Activated CD8-positive, alpha-beta memory T cell treated with anti-CD3 and anti-CD28 coated beads for 1 hour (primary cell): ENCODE results near the gene PCDHGA4.
"Not testable (repeated sequence)": the region's sequence is repeated elsewhere in the genome, so short reads cannot be mapped to it uniquely, and the experiment has no call there.

Source experiments
- DNase-seq, 2 donors: peaks; one replicate each; pipeline ENCODE4 v3.0.0-alpha.2; 2020; ENCODE audit warnings: low read depth in 1 of 2; ENCODE audit errors: extremely low read depth in 1 of 2

PCDHGA4 gene

GRCh38 chr5:141346017-141346416 lies 8.8 kb upstream of the PCDHGA4 start:
- DNase-seq = not testable (repeated sequence)

- no peak for DNase-seq
Observed at GRCh38 chr5:141349917-141350619, 4.8 kb upstream of the PCDHGA4 start, which contains the start of gene PCDHGB1. Gene PCDHGB1, plus strand, starts transcription at chr5:141350099. Its CDS starts 162 bp downstream, at chr5:141350261.

GRCh38 chr5:141351591-141351990 lies 3.2 kb upstream of the PCDHGA4 start:
- no peak for DNase-seq

- DNase-seq = no peak
Observed at GRCh38 chr5:141355641-141356040, 820 bp downstream of the PCDHGA4 start.

GRCh38 chr5:141356133-141356532 lies 1.3 kb downstream of the PCDHGA4 start:
- no peak for DNase-seq

- no peak for DNase-seq
Observed at GRCh38 chr5:141356950-141357349, 2.1 kb downstream of the PCDHGA4 start.

GRCh38 chr5:141359790-141360426 lies 5.1 kb downstream of the PCDHGA4 start, which contains the start of gene PCDHGB2:
Gene PCDHGB2, plus strand, starts transcription at chr5:141359994. Its CDS starts 142 bp downstream, at chr5:141360136.
- DNase-seq = no peak

- DNase-seq = no peak
Observed at GRCh38 chr5:141360685-141361084, 5.9 kb downstream of the PCDHGA4 start.

- no peak for DNase-seq
Observed at GRCh38 chr5:141362719-141363118, 7.9 kb downstream of the PCDHGA4 start.

GRCh38 chr5:141363952-141364660 lies 9.3 kb downstream of the PCDHGA4 start, which contains the start of gene PCDHGA5:
Gene PCDHGA5, plus strand, starts transcription at chr5:141364162. Its CDS starts 169 bp downstream, at chr5:141364331.
- DNase-seq = no peak

- no peak for DNase-seq
Observed at GRCh38 chr5:141366016-141366896, 11.4 kb downstream of the PCDHGA4 start.

GRCh38 chr5:141369994-141370848 lies 15.4 kb downstream of the PCDHGA4 start, which contains the start of gene PCDHGB3:
Gene PCDHGB3, plus strand, starts transcription at chr5:141370242. Its CDS starts 153 bp downstream, at chr5:141370395.
- no peak for DNase-seq

GRCh38 chr5:141371572-141372475 lies 17.0 kb downstream of the PCDHGA4 start:
- DNase-seq = no peak

- no peak for DNase-seq
Observed at GRCh38 chr5:141373673-141374317, 19.0 kb downstream of the PCDHGA4 start, which contains the start of gene PCDHGA6. Gene PCDHGA6, plus strand, starts transcription at chr5:141373891. Its CDS starts 193 bp downstream, at chr5:141374084.

- DNase-seq = no peak
Observed at GRCh38 chr5:141374627-141375026, 19.8 kb downstream of the PCDHGA4 start.

GRCh38 chr5:141375444-141376155 lies 20.8 kb downstream of the PCDHGA4 start:
- DNase-seq = not testable (repeated sequence)
